Natural killer cell (primary cell): Measurements from ENCODE around the gene ZNF644. TPM values are rescaled to one million over a fixed set of nuclear protein-coding genes. Genes with fewer than 3 reads are reported as not detected.

Experiments used
- ATAC-seq, 3 donors: fragments of 150-1000 bp in 2 of 3; fragments of 200-7000 bp in 1 of 3; cut with Tn5 transposase; 1 replicate in 1 of 3; 2 replicates in 2 of 3; pipeline ENCODE4 v1.10.0; 2021; ENCODE audit warnings: mild to moderate bottlenecking in 2 of 3, moderate library complexity in 2 of 3
- DNase-seq, 2 donors: peaks; one replicate each; pipeline versions ENCODE4 v3.0.0 to v3.0.0-alpha.2; 2013 to 2021; ENCODE audit warnings: mixed read lengths in 1 of 2
- H3K27ac ChIP-seq: one replicate; pipeline ENCODE4 v1.5.1; 2013; ENCODE audit warnings: mild to moderate bottlenecking, low read length
- H3K27me3 ChIP-seq: one replicate; pipeline ENCODE4 v1.6.1; 2013; ENCODE audit warnings: low read length; ENCODE audit not compliant: control insufficient read depth, insufficient read depth
- H3K36me3 ChIP-seq: one replicate; pipeline ENCODE4 v1.6.1; 2013; ENCODE audit warnings: low read length; ENCODE audit not compliant: control insufficient read depth, insufficient read depth
- H3K4me1 ChIP-seq: one replicate; pipeline ENCODE4 v1.6.1; 2013; ENCODE audit warnings: low read length; ENCODE audit not compliant: control insufficient read depth, insufficient read depth
- H3K4me3 ChIP-seq: one replicate; pipeline ENCODE4 v1.5.1; 2013; ENCODE audit warnings: low read length
- H3K9me3 ChIP-seq: one replicate; pipeline ENCODE4 v1.6.1; 2013; ENCODE audit warnings: low read length; ENCODE audit not compliant: control insufficient read depth, insufficient read depth
- H3K27ac Mint-ChIP-seq, 2 donors: one replicate each; pipeline ENCODE4 v1.8.0; 2022; ENCODE audit warnings: mild to moderate bottlenecking in 2 of 2, mixed read lengths in 2 of 2, moderate library complexity in 1 of 2
- H3K27me3 Mint-ChIP-seq, 2 donors: one replicate each; pipeline ENCODE4 v1.8.0; 2022; ENCODE audit warnings: low read depth in 2 of 2, mixed read lengths in 2 of 2
- H3K36me3 Mint-ChIP-seq: one replicate; pipeline ENCODE4 v1.8.0; 2022; ENCODE audit warnings: mixed read lengths
- H3K4me1 Mint-ChIP-seq, 2 donors: one replicate each; pipeline ENCODE4 v1.8.0; 2022; ENCODE audit warnings: mixed read lengths in 2 of 2
- H3K4me3 Mint-ChIP-seq: one replicate; pipeline ENCODE4 v1.8.0; 2022; ENCODE audit warnings: mild to moderate bottlenecking, moderate library complexity, mixed read lengths
- H3K9me3 Mint-ChIP-seq, 2 donors: one replicate each; pipeline ENCODE4 v1.8.0; 2022; ENCODE audit warnings: mixed read lengths in 2 of 2
- WGBS: methylation state at CpG from one replicate; pipeline ENCODE4 v1.1.7; 2013; ENCODE audit warnings: missing lambda C conversion rate; ENCODE audit not compliant: insufficient coverage; 5-methylcytosine and 5-hydroxymethylcytosine counted together
- intact Hi-C: fragments of 100-400 bp; cut with micrococcal nuclease; formaldehyde crosslinking; loops from one replicate; pipeline ENCODE4 v1.14.2; 2022
- total RNA-seq, 4 donors: library from RNA; stranded (reverse); fragments of 120-200 nt in 1 of 4; gene quantifications; one replicate each; pipeline versions ENCODE4 v1.2.3 to v1.2.4, GENCODE V29; 2013 to 2022
- TF ChIP-seq, protein P1 (sequence below): fragments of 200-600 bp; IDR thresholded peaks from one replicate; pipeline ENCODE4 v1.8.0; 2022; ENCODE audit warnings: antibody characterized with exemption

ZNF644 gene
- total RNA-seq, 3 donors from 2014 or later (not counting 1 experiment from before 2014, with no cell fraction given), result 135 to 157 (median 142) TPM

DNA sequence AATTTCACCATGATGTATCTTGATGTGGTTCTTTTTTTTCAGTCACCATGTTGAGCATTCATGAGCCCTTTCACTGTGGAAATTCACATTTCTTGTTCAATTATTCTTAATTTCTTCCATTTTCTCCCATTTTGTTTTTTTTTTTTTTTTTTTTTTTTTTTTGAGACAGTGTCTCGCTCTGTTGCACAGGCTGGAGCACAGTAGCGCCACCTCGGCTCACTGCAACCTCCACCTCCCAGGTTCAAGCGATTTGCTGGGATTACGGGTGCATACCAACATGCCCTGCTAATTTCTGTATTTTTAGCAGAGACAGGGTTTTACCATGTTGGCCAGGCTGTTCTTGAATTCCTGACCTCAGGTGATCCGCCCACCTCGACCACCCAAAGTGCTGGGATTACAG, 14.7 kb downstream of the ZNF644 start:
- H3K4me1 Mint-ChIP-seq, result peaks cover 65 to 79% of the 10 kb centered on the region in 2 donors

DNA sequence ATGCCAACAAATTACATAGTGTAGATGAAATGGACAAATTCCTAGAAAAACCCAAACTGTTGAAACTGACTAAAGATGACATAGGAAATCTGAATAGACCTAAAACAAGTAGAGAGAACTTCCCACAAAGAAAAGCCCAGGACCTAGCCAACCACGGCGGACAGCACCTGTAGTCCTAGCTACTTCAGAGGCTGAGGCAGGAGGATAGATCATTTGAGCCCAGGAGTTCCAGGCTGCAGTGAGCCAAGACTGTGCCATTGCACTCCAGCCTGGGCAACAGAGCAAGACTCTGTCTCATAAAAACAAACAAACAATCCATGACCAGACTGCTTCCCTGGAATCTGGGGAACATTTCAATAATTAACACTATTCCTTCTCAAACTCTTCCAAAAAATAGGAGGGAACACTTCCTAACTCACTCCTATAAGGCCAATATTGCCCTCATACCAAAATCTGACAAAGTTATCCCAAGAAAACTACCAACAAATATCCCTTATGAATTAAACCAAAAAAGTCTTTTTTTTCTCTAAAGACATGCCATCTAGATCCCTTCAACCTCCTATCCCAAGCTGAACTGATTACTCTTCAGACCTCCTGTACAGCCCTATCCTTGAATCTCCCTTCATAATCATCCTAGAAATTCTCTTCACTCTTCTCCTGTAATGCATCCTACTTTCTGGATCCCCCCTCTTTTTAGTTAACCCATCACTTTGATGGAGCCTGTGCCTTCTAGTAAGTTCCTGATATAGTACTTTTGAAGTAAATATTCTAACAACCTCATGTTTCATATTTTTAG, 15.5 kb downstream of the ZNF644 start:
- DNase-seq (no peak), ATAC-seq (no peak)
- Histone ChIP-seq H3K36me3 (no peaks in the 10 kb centered on the region), H3K4me1 (peaks cover 4% of the 10 kb centered on the region), H3K4me3 (no peak overlapping the region), H3K9me3 (no peaks in the 10 kb centered on the region), H3K27ac (no peak overlapping the region), H3K27me3 (no peaks in the 10 kb centered on the region)
- Mint-ChIP-seq H3K27ac (peak overlapping the region; percentile 1 to 2), H3K4me3 (no peak overlapping the region), H3K4me1 (peaks cover 66 to 79% of the 10 kb centered on the region in 2 donors), H3K27me3 (no peaks in the 10 kb centered on the region), H3K9me3 (no peaks in the 10 kb centered on the region), H3K36me3 (no peaks in the 10 kb centered on the region)
- intact Hi-C loops, result no loop called here
- TF ChIP-seq, protein P1, sequence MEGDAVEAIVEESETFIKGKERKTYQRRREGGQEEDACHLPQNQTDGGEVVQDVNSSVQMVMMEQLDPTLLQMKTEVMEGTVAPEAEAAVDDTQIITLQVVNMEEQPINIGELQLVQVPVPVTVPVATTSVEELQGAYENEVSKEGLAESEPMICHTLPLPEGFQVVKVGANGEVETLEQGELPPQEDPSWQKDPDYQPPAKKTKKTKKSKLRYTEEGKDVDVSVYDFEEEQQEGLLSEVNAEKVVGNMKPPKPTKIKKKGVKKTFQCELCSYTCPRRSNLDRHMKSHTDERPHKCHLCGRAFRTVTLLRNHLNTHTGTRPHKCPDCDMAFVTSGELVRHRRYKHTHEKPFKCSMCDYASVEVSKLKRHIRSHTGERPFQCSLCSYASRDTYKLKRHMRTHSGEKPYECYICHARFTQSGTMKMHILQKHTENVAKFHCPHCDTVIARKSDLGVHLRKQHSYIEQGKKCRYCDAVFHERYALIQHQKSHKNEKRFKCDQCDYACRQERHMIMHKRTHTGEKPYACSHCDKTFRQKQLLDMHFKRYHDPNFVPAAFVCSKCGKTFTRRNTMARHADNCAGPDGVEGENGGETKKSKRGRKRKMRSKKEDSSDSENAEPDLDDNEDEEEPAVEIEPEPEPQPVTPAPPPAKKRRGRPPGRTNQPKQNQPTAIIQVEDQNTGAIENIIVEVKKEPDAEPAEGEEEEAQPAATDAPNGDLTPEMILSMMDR, result no peak
- 94% methylated on average over 2 of the region's 2 CpGs for WGBS

More for the DNA sequence above, 14.7 kb downstream of the ZNF644 start:
- Histone ChIP-seq H3K36me3 (no peaks in the 10 kb centered on the region), H3K4me3 (no peak overlapping the region), H3K9me3 (no peaks in the 10 kb centered on the region), H3K27me3 (no peaks in the 10 kb centered on the region), H3K4me1 (peaks cover 4% of the 10 kb centered on the region), H3K27ac (no peak overlapping the region)
- TF ChIP-seq, protein P1, result no peak
- Mint-ChIP-seq H3K27ac (peak overlapping the region; percentile 2 to 41), H3K4me3 (no peak overlapping the region), H3K36me3 (no peaks in the 10 kb centered on the region), H3K27me3 (no peaks in the 10 kb centered on the region), H3K9me3 (no peaks in the 10 kb centered on the region)
- intact Hi-C loops, result no loop called here
- DNase-seq (no peak), ATAC-seq (no peak)
- WGBS, result 97% methylated on average over 7 of the region's 7 CpGs

GRCh38 chr1:91005285-91005684, 16.6 kb downstream of the ZNF644 start:
- H3K4me1 Mint-ChIP-seq, result peaks cover 77 to 83% of the 10 kb centered on the region in 2 donors
- no peaks in the 10 kb centered on the region for H3K36me3 Mint-ChIP-seq
- peak overlapping the region; percentile 1 to 32 for H3K27ac Mint-ChIP-seq

More at GRCh38 chr1:91005285-91005684, 16.6 kb downstream of the ZNF644 start:
- H3K36me3 ChIP-seq, result no peaks in the 10 kb centered on the region
- intact Hi-C loops, result no loop called here
- no peaks in the 10 kb centered on the region for H3K27me3 ChIP-seq
- H3K27me3 Mint-ChIP-seq, result no peaks in the 10 kb centered on the region
- 100% methylated on average over 1 of the region's 1 CpG for WGBS
- no peaks in the 10 kb centered on the region for H3K9me3 Mint-ChIP-seq
- H3K4me3 Mint-ChIP-seq, result no peak overlapping the region
- no peaks in the 10 kb centered on the region for H3K9me3 ChIP-seq
- peaks cover 3% of the 10 kb centered on the region for H3K4me1 ChIP-seq
- no peak overlapping the region for H3K4me3 ChIP-seq
- no peak for DNase-seq
- H3K27ac ChIP-seq, result no peak overlapping the region
- TF ChIP-seq, protein P1, result no peak
- ATAC-seq, result peak in 1 of 3 donors; percentile 30
